CD4-positive, CD25-positive, alpha-beta regulatory T cell (primary cell): Measurements from ENCODE around the gene SERTAD2. TPM values are rescaled to one million over a fixed set of nuclear protein-coding genes. Genes with fewer than 3 reads are reported as not detected.

Source experiments
- ATAC-seq, 2 donors: fragments of 150-1000 bp; cut with Tn5 transposase; one replicate each; pipeline ENCODE4 v1.10.0; 2021; ENCODE audit warnings: low read depth in 2 of 2, moderate number of reproducible peaks in 2 of 2, moderate library complexity in 1 of 2
- DNase-seq, 3 donors: peaks; one replicate each; pipeline versions ENCODE4 v3.0.0 to v3.0.0-alpha.2; 2012 to 2022; ENCODE audit warnings: mixed read lengths in 1 of 3
- H3K27ac ChIP-seq: one replicate; pipeline ENCODE4 v1.7.0; 2013; ENCODE audit warnings: mild to moderate bottlenecking, low read length; ENCODE audit not compliant: insufficient read depth, poor library complexity, severe bottlenecking
- H3K27me3 ChIP-seq: one replicate; pipeline ENCODE4 v1.7.0; 2013; ENCODE audit warnings: low read length; ENCODE audit not compliant: control insufficient read depth, insufficient read depth
- H3K36me3 ChIP-seq: one replicate; pipeline ENCODE4 v1.7.0; 2013; ENCODE audit warnings: mild to moderate bottlenecking, low read length, moderate library complexity; ENCODE audit not compliant: control insufficient read depth, insufficient read depth
- H3K4me1 ChIP-seq: 2 replicates; pipeline ENCODE4 v1.7.0; 2013; ENCODE audit warnings: mild to moderate bottlenecking, low read length; ENCODE audit not compliant: insufficient read depth, control insufficient read depth, poor library complexity, severe bottlenecking
- H3K4me3 ChIP-seq: one replicate; pipeline ENCODE4 v1.7.0; 2013; ENCODE audit warnings: low read depth, mild to moderate bottlenecking, low read length, moderate library complexity
- H3K9me3 ChIP-seq, 2 experiments: 1 replicate in 1 of 2; 2 replicates in 1 of 2; pipeline ENCODE4 v1.7.0; 2013; ENCODE audit warnings: low read length in 2 of 2, mild to moderate bottlenecking in 1 of 2, moderate library complexity in 1 of 2; ENCODE audit not compliant: control insufficient read depth in 2 of 2
- H3K27ac Mint-ChIP-seq, 3 donors: one replicate each; pipeline ENCODE4 v1.8.0; 2020 to 2022; ENCODE audit warnings: mild to moderate bottlenecking in 3 of 3, mixed read lengths in 3 of 3, moderate library complexity in 2 of 3
- H3K27me3 Mint-ChIP-seq: one replicate; pipeline ENCODE4 v1.8.0; 2022; ENCODE audit warnings: mild to moderate bottlenecking, mixed read lengths
- H3K36me3 Mint-ChIP-seq: one replicate; pipeline ENCODE4 v1.8.0; 2020; ENCODE audit warnings: mixed read lengths
- H3K4me1 Mint-ChIP-seq, 4 donors: one replicate each; pipeline ENCODE4 v1.8.0; 2020 to 2022; ENCODE audit warnings: mixed read lengths in 4 of 4, mild to moderate bottlenecking in 1 of 4
- H3K4me3 Mint-ChIP-seq, 4 donors: one replicate each; pipeline ENCODE4 v1.8.0; 2020 to 2022; ENCODE audit warnings: mild to moderate bottlenecking in 4 of 4, mixed read lengths in 4 of 4, moderate library complexity in 3 of 4
- H3K9me3 Mint-ChIP-seq, 7 donors: one replicate each; pipeline ENCODE4 v1.8.0; 2020 to 2022; ENCODE audit warnings: mixed read lengths in 7 of 7, mild to moderate bottlenecking in 3 of 7, moderate library complexity in 2 of 7
- polyA plus RNA-seq, 4 donors: library from polyadenylated mRNA; unstranded; fragments of 300-500 nt; fragmentation: Illumina TruSeq; gene quantifications; one replicate each; pipeline ENCODE4 v1.2.3, GENCODE V29; 2021
- total RNA-seq: library from RNA; stranded (reverse); gene quantifications from one replicate; pipeline ENCODE4 v1.2.3, GENCODE V29; 2022

SERTAD2 gene
- total and polyA plus RNA-seq, 5 donors from 2014 or later, result 4.2 to 33.5 (median 6.2) TPM

DNA sequence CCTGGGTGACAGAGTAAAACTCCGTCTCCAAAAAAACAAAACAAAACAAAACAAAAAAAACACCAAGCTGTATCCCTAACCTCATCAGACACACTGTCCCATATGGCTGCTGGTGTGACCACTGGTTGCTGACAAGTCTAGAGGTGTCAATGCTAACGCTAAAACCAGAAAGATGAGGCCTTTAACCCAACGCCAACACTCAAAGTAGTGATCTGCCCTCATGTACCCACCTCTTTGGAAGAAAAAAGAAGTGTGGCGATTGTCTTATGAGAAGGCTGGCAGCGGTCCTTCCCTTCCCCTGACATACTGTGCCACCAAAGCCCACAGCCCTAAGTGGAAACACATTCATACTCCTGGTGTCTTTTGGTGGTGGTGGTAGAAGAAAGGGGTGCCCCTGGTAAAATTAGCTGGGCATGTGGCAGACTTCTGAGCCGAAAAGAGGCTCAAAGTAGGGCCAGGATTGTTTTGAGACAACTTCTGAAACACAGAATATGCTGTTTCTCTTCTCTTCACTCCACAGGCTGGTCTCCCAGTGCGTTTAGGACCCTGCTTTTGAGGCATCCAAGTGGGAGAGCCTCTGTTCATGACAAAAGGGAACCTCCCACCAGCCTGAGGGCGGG lies 9.8 kb downstream of the SERTAD2 start:
- H3K27ac ChIP-seq, result no peak overlapping the region
- H3K9me3 ChIP-seq, result no peaks in the 10 kb centered on the region
- no peak for ATAC-seq
- H3K27me3 ChIP-seq, result no peaks in the 10 kb centered on the region
- DNase-seq, result no peak
- Mint-ChIP-seq H3K27me3 (no peaks in the 10 kb centered on the region), H3K27ac (peak overlapping the region in 2 of 3 donors; percentile 81 to 95), H3K36me3 (peaks cover 3% of the 10 kb centered on the region), H3K9me3 (no peaks in the 10 kb centered on the region), H3K4me1 (peaks cover 42 to 94% (median 56%) of the 10 kb centered on the region in 4 donors), H3K4me3 (peak overlapping the region in 3 of 4 donors; percentile 84 to 91 (median 85))
- no peak overlapping the region for H3K4me3 ChIP-seq
- H3K36me3 ChIP-seq, result no peaks in the 10 kb centered on the region
- H3K4me1 ChIP-seq, result peaks cover 42% of the 10 kb centered on the region

DNA sequence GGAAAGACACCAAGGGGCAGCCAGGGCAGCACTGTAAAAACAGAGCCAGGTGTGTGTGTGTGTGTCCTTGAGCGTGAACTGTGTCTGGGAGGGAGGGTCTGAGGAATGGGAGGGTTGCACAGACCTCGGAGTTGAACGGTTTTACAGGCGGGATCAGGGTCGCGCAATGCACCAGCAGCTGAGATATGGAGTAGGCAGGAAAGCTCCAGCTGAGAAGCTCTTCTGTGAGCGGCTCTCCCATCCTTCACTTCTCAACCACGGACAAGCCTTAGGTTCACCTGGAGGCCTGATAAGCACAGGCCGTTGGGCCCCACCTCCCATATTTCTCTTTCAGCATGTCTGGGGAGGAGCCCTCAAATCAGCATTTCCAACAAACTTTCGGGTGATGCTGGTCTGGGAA lies 12.1 kb downstream of the SERTAD2 start:
- no peak overlapping the region for H3K4me3 ChIP-seq
- no peaks in the 10 kb centered on the region for H3K9me3 ChIP-seq
- peak overlapping the region in 2 of 4 donors; percentile 35 to 50 for H3K4me3 Mint-ChIP-seq
- peak overlapping the region in 2 of 3 donors; percentile 53 to 76 for H3K27ac Mint-ChIP-seq
- H3K27me3 ChIP-seq, result no peaks in the 10 kb centered on the region
- no peaks in the 10 kb centered on the region for H3K27me3 Mint-ChIP-seq
- DNase-seq (no peak), ATAC-seq (no peak)
- no peaks in the 10 kb centered on the region for H3K9me3 Mint-ChIP-seq
- peaks cover 52 to 96% (median 64%) of the 10 kb centered on the region in 4 donors for H3K4me1 Mint-ChIP-seq
- peaks cover 5% of the 10 kb centered on the region for H3K36me3 Mint-ChIP-seq
- no peak overlapping the region for H3K27ac ChIP-seq
- H3K4me1 ChIP-seq, result peaks cover 53% of the 10 kb centered on the region
- no peaks in the 10 kb centered on the region for H3K36me3 ChIP-seq

GRCh38 chr2:64640153-64641044 lies 13.3 kb downstream of the SERTAD2 start:
- Histone ChIP-seq H3K4me1 (peaks cover 48% of the 10 kb centered on the region), H3K36me3 (peaks cover 7% of the 10 kb centered on the region), H3K9me3 (no peaks in the 10 kb centered on the region), H3K4me3 (no peak overlapping the region), H3K27me3 (no peaks in the 10 kb centered on the region), H3K27ac (no peak overlapping the region)
- H3K4me1 Mint-ChIP-seq, result peaks cover 54 to 98% (median 63%) of the 10 kb centered on the region in 4 donors
- no peak for DNase-seq
- peak overlapping the region in 1 of 4 donors; percentile 14 for H3K4me3 Mint-ChIP-seq
- no peak for ATAC-seq
- H3K27me3 Mint-ChIP-seq, result no peaks in the 10 kb centered on the region
- peak overlapping the region in 2 of 3 donors; percentile 44 to 86 for H3K27ac Mint-ChIP-seq
- H3K36me3 Mint-ChIP-seq, result peaks cover 14% of the 10 kb centered on the region
- no peaks in the 10 kb centered on the region for H3K9me3 Mint-ChIP-seq

DNA sequence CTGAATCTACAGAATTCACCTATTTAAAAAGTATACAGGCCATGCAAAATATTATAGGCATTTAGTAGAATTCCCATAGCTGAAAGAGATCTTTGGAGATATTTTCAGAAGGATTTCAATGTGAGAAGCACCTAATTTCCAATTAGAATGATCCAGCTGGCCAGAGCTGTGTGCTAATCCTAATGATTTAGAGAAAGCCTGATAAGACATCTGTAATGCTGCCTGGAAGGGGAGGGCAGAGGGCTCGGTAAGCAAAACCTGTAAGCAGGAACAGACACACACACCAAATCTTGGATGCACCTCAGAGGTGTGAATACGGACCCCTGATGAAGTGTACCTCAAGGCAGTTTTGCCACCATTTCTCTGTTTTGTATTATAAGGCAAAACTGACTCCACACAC lies 14.0 kb downstream of the SERTAD2 start:
- Histone ChIP-seq H3K9me3 (no peaks in the 10 kb centered on the region), H3K36me3 (peaks cover 14% of the 10 kb centered on the region), H3K27me3 (no peaks in the 10 kb centered on the region), H3K4me1 (peaks cover 44% of the 10 kb centered on the region), H3K4me3 (no peak overlapping the region), H3K27ac (no peak overlapping the region)
- Mint-ChIP-seq H3K4me1 (peaks cover 47 to 92% (median 59%) of the 10 kb centered on the region in 4 donors), H3K36me3 (peaks cover 15% of the 10 kb centered on the region), H3K9me3 (no peaks in the 10 kb centered on the region), H3K27ac (peak overlapping the region in 2 of 3 donors; percentile 8 to 86), H3K4me3 (peak overlapping the region in 2 of 4 donors; percentile 7 to 14), H3K27me3 (no peaks in the 10 kb centered on the region)
- DNase-seq (no peak), ATAC-seq (no peak)

GRCh38 chr2:64638502-64639120 lies 15.1 kb downstream of the SERTAD2 start:
- H3K36me3 Mint-ChIP-seq, result peaks cover 16% of the 10 kb centered on the region
- no peak overlapping the region for H3K27ac ChIP-seq
- H3K27ac Mint-ChIP-seq, result peak overlapping the region in 2 of 3 donors; percentile 89 to 93
- H3K4me3 Mint-ChIP-seq, result peak overlapping the region in 1 of 4 donors; percentile 5
- DNase-seq (no peak), ATAC-seq (no peak)
- peaks cover 38 to 87% (median 55%) of the 10 kb centered on the region in 4 donors for H3K4me1 Mint-ChIP-seq
- H3K4me3 ChIP-seq, result no peak overlapping the region
- peaks cover 35% of the 10 kb centered on the region for H3K4me1 ChIP-seq
- peaks cover 21% of the 10 kb centered on the region for H3K36me3 ChIP-seq
- H3K27me3 Mint-ChIP-seq, result no peaks in the 10 kb centered on the region
- H3K27me3 ChIP-seq, result no peaks in the 10 kb centered on the region
- H3K9me3 ChIP-seq, result no peaks in the 10 kb centered on the region
- H3K9me3 Mint-ChIP-seq, result no peaks in the 10 kb centered on the region

DNA sequence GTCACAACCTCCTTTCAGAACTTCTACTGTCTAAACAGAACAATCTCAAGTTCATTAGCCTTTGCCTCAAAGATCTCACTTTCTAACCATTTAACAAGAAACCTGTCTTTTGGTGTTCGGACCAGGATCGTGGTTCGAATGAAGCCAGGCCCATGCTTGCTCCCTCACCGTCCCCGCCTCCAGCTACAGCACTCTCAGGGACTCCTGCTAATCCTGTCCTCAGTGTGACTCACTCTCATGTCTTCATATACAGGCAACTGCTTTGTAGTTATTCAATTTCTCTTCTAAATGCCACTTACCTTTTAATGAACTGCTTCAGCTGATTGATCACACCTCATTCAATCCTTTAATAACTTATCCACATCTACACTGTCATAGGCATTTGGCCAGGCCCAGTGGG lies 15.8 kb downstream of the SERTAD2 start:
- H3K27me3 Mint-ChIP-seq, result no peaks in the 10 kb centered on the region
- H3K27me3 ChIP-seq, result no peaks in the 10 kb centered on the region
- no peak for DNase-seq
- H3K4me1 ChIP-seq, result peaks cover 30% of the 10 kb centered on the region
- H3K27ac ChIP-seq, result peak overlapping the region; percentile 9
- H3K27ac Mint-ChIP-seq, result peak overlapping the region; percentile 83 to 93 (median 89)
- peaks cover 38 to 83% (median 52%) of the 10 kb centered on the region in 4 donors for H3K4me1 Mint-ChIP-seq
- no peaks in the 10 kb centered on the region for H3K9me3 ChIP-seq
- H3K9me3 Mint-ChIP-seq, result no peaks in the 10 kb centered on the region
- peak overlapping the region in 3 of 4 donors; percentile 9 to 72 (median 18) for H3K4me3 Mint-ChIP-seq
- peaks cover 23% of the 10 kb centered on the region for H3K36me3 ChIP-seq
- H3K4me3 ChIP-seq, result no peak overlapping the region
- peaks cover 21% of the 10 kb centered on the region for H3K36me3 Mint-ChIP-seq
- peak in 1 of 2 donors; percentile 26 for ATAC-seq

DNA sequence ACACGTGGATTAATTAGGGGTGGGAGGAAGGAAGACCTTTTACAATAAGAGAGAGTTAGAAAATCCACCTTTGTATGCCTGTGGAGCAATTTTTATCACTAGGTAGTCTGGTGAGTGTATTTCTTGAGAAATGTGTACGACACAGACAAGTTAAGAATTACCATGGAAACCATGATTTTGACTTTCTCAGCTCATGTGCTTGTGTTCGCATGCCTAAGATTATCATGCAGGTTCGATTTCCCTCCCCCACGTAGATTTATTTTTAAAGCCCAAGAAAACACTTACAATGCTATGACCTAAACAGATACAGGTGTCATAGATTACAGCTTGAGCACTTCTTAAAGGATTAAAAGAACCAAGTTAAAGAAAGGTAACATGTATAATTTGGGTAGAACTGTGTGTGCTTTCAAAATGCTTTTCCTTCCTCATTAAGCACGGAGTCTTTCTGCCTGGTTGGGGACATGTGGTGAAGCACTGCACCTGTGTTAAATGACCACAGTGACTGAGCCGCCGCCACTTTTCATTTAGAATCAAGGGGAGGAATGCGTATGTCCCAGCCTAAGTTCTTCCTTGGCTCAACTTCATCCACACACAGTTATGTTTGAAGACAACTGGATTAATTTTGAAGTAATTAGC lies 16.6 kb downstream of the SERTAD2 start:
- DNase-seq (peak in 1 of 3 donors; percentile 35), ATAC-seq (peak; percentile 32 to 34)
- Mint-ChIP-seq H3K4me3 (peak overlapping the region in 3 of 4 donors; percentile 9 to 81 (median 72)), H3K4me1 (peaks cover 38 to 76% (median 49%) of the 10 kb centered on the region in 4 donors), H3K9me3 (no peaks in the 10 kb centered on the region), H3K36me3 (peaks cover 24% of the 10 kb centered on the region), H3K27ac (peak overlapping the region; percentile 89 to 93 (median 91)), H3K27me3 (no peaks in the 10 kb centered on the region)
- H3K4me1 ChIP-seq, result peaks cover 27% of the 10 kb centered on the region
- H3K27ac ChIP-seq, result peak overlapping the region; percentile 63
- no peaks in the 10 kb centered on the region for H3K27me3 ChIP-seq
- peaks cover 27% of the 10 kb centered on the region for H3K36me3 ChIP-seq
- H3K4me3 ChIP-seq, result peak overlapping the region; percentile 43
- H3K9me3 ChIP-seq, result no peaks in the 10 kb centered on the region
